HepG2 (cell line): ENCODE data around the gene SAMD8. TPM values are rescaled to one million over a fixed set of nuclear protein-coding genes. Genes with fewer than 3 reads are reported as not detected.
"Not testable (repeated sequence)": the region's sequence is repeated elsewhere in the genome, so short reads cannot be mapped to it uniquely, and the experiment has no call there.

ENCODE experiments used
- ATAC-seq: fragments of 200-7000 bp; cut with Tn5 transposase; 3 replicates; pipeline ENCODE4 v1.9.1; 2020; ENCODE audit warnings: mild to moderate bottlenecking, moderate library complexity
- BruUV-seq: library from RNA; stranded (reverse); fragments of 400-500 nt; replicated peaks from 2 replicates; lab custom pipeline; 2021; lab: Mats Ljungman, UMichigan
- CTCF ChIA-PET: fragments of 300-600 bp; formaldehyde crosslinking; extraction: SDS; loops from one replicate; lab custom pipeline; 2021; ENCODE audit warnings: low total read pairs, inconsistent platforms, low intra/inter-chr PET ratio; lab: Yijun Ruan, JAX
- POLR2A ChIA-PET: fragments of 350-600 bp; sonication (Branson Sonifier 250); formaldehyde crosslinking; loops from one replicate; lab custom pipeline; 2020; ENCODE audit warnings: antibody characterized with exemption, inconsistent platforms; lab: Yijun Ruan, JAX
- DNase-seq: peaks from one replicate; pipeline ENCODE4 v3.0.0-alpha.2; 2015; ENCODE audit warnings: low spot score
- FAIRE-seq: peaks from 3 replicates; lab custom pipeline; 2011; peaks lifted over from hg19 to GRCh38; lab: Jason Lieb, UNC
- H2AFZ ChIP-seq: one replicate; pipeline ENCODE4 v1.6.1; 2011; ENCODE audit warnings: low read length, inconsistent platforms
- H3K27ac ChIP-seq: fragments of 300-600 bp; 3 replicates; pipeline ENCODE4 v1.8.0; 2011; ENCODE audit warnings: mixed run types, mild to moderate bottlenecking, mixed read lengths, low read length, inconsistent platforms; ENCODE audit not compliant: insufficient read depth; ENCODE audit errors: extremely low read length
- H3K27me3 ChIP-seq, 2 experiments: fragments of 200-600 bp in 1 of 2; 2 replicates in 1 of 2; 3 replicates in 1 of 2; pipeline versions ENCODE4 v1.6.0 to v1.8.0; 2011; ENCODE audit warnings: low read length in 2 of 2, mild to moderate bottlenecking in 2 of 2, moderate library complexity in 2 of 2, inconsistent platforms in 1 of 2; ENCODE audit not compliant: insufficient read depth in 2 of 2, control insufficient read depth in 1 of 2
- H3K36me3 ChIP-seq, 2 experiments: fragments of 200-600 bp in 1 of 2; replicated peaks in 1 of 2; 2 replicates in 1 of 2; 3 replicates in 1 of 2; pipeline versions ENCODE4 v1.5.1 to v1.8.0; 2011; ENCODE audit warnings: low read length in 2 of 2, inconsistent platforms in 1 of 2; ENCODE audit not compliant: insufficient read depth in 2 of 2, control insufficient read depth in 1 of 2
- H3K4me1 ChIP-seq: 2 replicates; pipeline ENCODE4 v1.5.1; 2012; ENCODE audit warnings: low read length, inconsistent platforms; ENCODE audit not compliant: insufficient read depth
- H3K4me2 ChIP-seq: 2 replicates; pipeline ENCODE4 v1.6.0; 2011; ENCODE audit warnings: low read depth, low read length, inconsistent platforms
- H3K4me3 ChIP-seq, 3 experiments: fragments of 200-600 bp in 1 of 3; sonication (generic), shearing (Covaris generic) in 1 of 3; replicated peaks in 1 of 3; 2 replicates each; pipeline ENCODE4 v1.5.1; 2011 to 2016; ENCODE audit warnings: low read length in 3 of 3, inconsistent platforms in 2 of 3, low read depth in 2 of 3, mild to moderate bottlenecking in 2 of 3, control low read depth in 1 of 3, mixed read lengths in 1 of 3; ENCODE audit not compliant: insufficient read depth in 1 of 3
- H3K79me2 ChIP-seq: one replicate; pipeline ENCODE4 v1.6.1; 2011; ENCODE audit warnings: low read length, inconsistent platforms; ENCODE audit not compliant: insufficient read depth
- H3K9ac ChIP-seq: 2 replicates; pipeline ENCODE4 v1.6.0; 2011; ENCODE audit warnings: mild to moderate bottlenecking, low read depth, low read length, inconsistent platforms; ENCODE audit not compliant: insufficient read depth
- H3K9me3 ChIP-seq: 2 replicates; pipeline ENCODE4 v1.5.1; 2012; ENCODE audit warnings: mild to moderate bottlenecking, low read length
- H4K20me1 ChIP-seq: 2 replicates; pipeline ENCODE4 v1.6.0; 2011; ENCODE audit warnings: inconsistent platforms, mild to moderate bottlenecking, low read length, moderate library complexity; ENCODE audit not compliant: insufficient read depth
- ADNP ChIP-seq: sonication (generic); formaldehyde crosslinking; IDR thresholded peaks from 2 replicates; pipeline ENCODE4 v1.4.0; 2020; ENCODE audit warnings: missing genetic modification reagents
- RARA ChIP-seq: IDR thresholded peaks from 2 replicates; pipeline ENCODE4 v1.6.1; 2016; ENCODE audit warnings: missing genetic modification reagents, missing compliant biosample characterization
- USF2 ChIP-seq, 2 experiments: sonication (generic) in 1 of 2; formaldehyde crosslinking in 1 of 2; IDR thresholded peaks; 2 replicates each; pipeline versions ENCODE4 v1.5.1 to v1.6.1; 2011 to 2020; ENCODE audit warnings: borderline replicate concordance in 1 of 2, low read depth in 1 of 2, low read length in 1 of 2, mild to moderate bottlenecking in 1 of 2, missing genetic modification reagents in 1 of 2, moderate library complexity in 1 of 2
- ZBTB46 ChIP-seq: sonication (generic); formaldehyde crosslinking; IDR thresholded peaks from 2 replicates; pipeline ENCODE4 v1.4.0; 2020; ENCODE audit warnings: mild to moderate bottlenecking, missing genetic modification reagents, borderline replicate concordance
- ZNF331 ChIP-seq: sonication (generic); formaldehyde crosslinking; IDR thresholded peaks from 2 replicates; pipeline ENCODE4 v1.4.0; 2020; ENCODE audit warnings: missing genetic modification reagents
- ZNF441 ChIP-seq: sonication (generic); formaldehyde crosslinking; IDR thresholded peaks from 2 replicates; pipeline ENCODE4 v1.7.0; 2021; ENCODE audit warnings: missing genetic modification reagents, borderline replicate concordance
- ZNF552 ChIP-seq: sonication (generic); formaldehyde crosslinking; IDR thresholded peaks from 2 replicates; pipeline ENCODE4 v1.9.0; 2022; ENCODE audit warnings: missing genetic modification reagents, mild to moderate bottlenecking, borderline replicate concordance
- ZNF75D ChIP-seq: sonication (generic); formaldehyde crosslinking; IDR thresholded peaks from 2 replicates; pipeline ENCODE4 v1.8.1; 2023; ENCODE audit warnings: missing genetic modification reagents, mild to moderate bottlenecking, borderline replicate concordance
- ZNF83 ChIP-seq: sonication (generic); formaldehyde crosslinking; IDR thresholded peaks from 2 replicates; pipeline ENCODE4 v1.4.0; 2020; ENCODE audit warnings: missing genetic modification reagents, mild to moderate bottlenecking, borderline replicate concordance
- WGBS: methylation state at CpG from one replicate; pipeline ENCODE4 v1.1.6; 2017; ENCODE audit warnings: low lambda C conversion rate; 5-methylcytosine and 5-hydroxymethylcytosine counted together
- in situ Hi-C: cut with HindIII; loops from 2 replicates; pipeline ENCODE4 v1.10.0; 2017; ENCODE audit warnings: low pct_unique_long_range_greater_than_20kb; ENCODE audit not compliant: extremely low pct_ligation_motif_present
- intact Hi-C: fragments of 100-400 bp; cut with micrococcal nuclease; formaldehyde crosslinking; loops from one replicate; pipeline ENCODE4 v1.10.0; 2022; ENCODE audit not compliant: unreplicated experiment
- polyA plus RNA-seq, 8 experiments: library from polyadenylated mRNA; depleted of rRNA in 3 of 8; stranded (reverse) in 7 of 8; unstranded in 1 of 8; fragments of >200 nt; fragmentation: Illumina TruSeq in 4 of 8; extraction: Trizol in 4 of 8; gene quantifications; 2 replicates each; pipeline versions ENCODE4 v1.2.1 to v1.2.3, GENCODE V29; 2011 to 2016; ENCODE audit warnings: low read depth in 4 of 8, missing spikeins in 1 of 8, mixed read lengths in 1 of 8; ENCODE audit not compliant: insufficient read depth in 1 of 8
- total RNA-seq, 5 experiments: library from RNA; depleted of rRNA; stranded (reverse); fragments of >200 nt; fragmentation: Illumina TruSeq; extraction: Trizol; gene quantifications; 2 replicates each; pipeline ENCODE4 v1.2.3, GENCODE V29; 2016; ENCODE audit warnings: low read depth in 1 of 5

Gene SAMD8
- total and polyA plus RNA-seq, 2 of the 13 experiments (the other 11 are each of a cell fraction or from before 2014, with no cell fraction given): 10.4 to 13.2 TPM

- DNase-seq: no peak
- Histone ChIP-seq H3K27ac (no peak overlapping the region), H2AFZ (no peak overlapping the region)
- CTCF ChIA-PET: no interaction called here
- TF ChIP-seq RARA (CRISPR knock-in tag): no peak
- no peak for TF ChIP-seq USF2 (IDR thresholded peaks at IDR 0.05; ENCODE audit: low read depth, low read length)
- TF ChIP-seq USF2 (CRISPR knock-in tag; IDR thresholded peaks at IDR 0.05; ENCODE audit: borderline replicate concordance): no peak
- TF ChIP-seq ZBTB46 (CRISPR knock-in tag): no peak
- TF ChIP-seq ZNF75D: no peak
- no peak for TF ChIP-seq ZNF552 (CRISPR knock-in tag)
- no peak for TF ChIP-seq ADNP (CRISPR knock-in tag)
- TF ChIP-seq ZNF83: no peak
- no peak for TF ChIP-seq ZNF331 (CRISPR knock-in tag)
- TF ChIP-seq ZNF441 (CRISPR knock-in tag): no peak
- TF ChIP-seq, all 625 proteins: peak for 0
- intact Hi-C loops (no loop called here), in situ Hi-C loops (no loop called here)
- ATAC-seq (no peak), FAIRE-seq (peak; percentile 23)
- Histone ChIP-seq H3K27me3 (no peaks in the 10 kb centered on the region), H3K36me3 (no peaks in the 10 kb centered on the region), H3K4me1 (peaks cover 33% of the 10 kb centered on the region), H3K9ac (no peak overlapping the region), H3K4me3 (no peak overlapping the region), H4K20me1 (0 out of 2 replicates have a peak, but pooled peaks cover 5% of the 10 kb centered on the region), H3K9me3 (no peaks in the 10 kb centered on the region), H3K79me2 (peaks cover 21% of the 10 kb centered on the region), H3K4me2 (no peak overlapping the region)
- no TSS peak for BruUV-seq
- WGBS: 70% methylated on average over 2 of the region's 2 CpGs
- POLR2A ChIA-PET: no interaction called here
These were observed 16.0 kb downstream of the SAMD8 start for GRCh38 chr10:75127471-75127870.

- intact Hi-C loops, H3K27me3 ChIP-seq, FAIRE-seq, H3K27ac ChIP-seq, H3K9me3 ChIP-seq, ATAC-seq, BruUV-seq, H3K36me3 ChIP-seq, DNase-seq, H3K4me2 ChIP-seq, in situ Hi-C loops, POLR2A ChIA-PET, H2AFZ ChIP-seq, H3K9ac ChIP-seq, CTCF ChIA-PET, H3K4me3 ChIP-seq, H4K20me1 ChIP-seq: not testable (repeated sequence)
- Histone ChIP-seq H3K79me2 (peaks cover 17% of the 10 kb centered on the region), H3K4me1 (peaks cover 36% of the 10 kb centered on the region)
- 55% methylated on average over 1 of the region's 1 CpG for WGBS
These were observed 17.5 kb downstream of the SAMD8 start for GRCh38 chr10:75128985-75129384.
